GM21576 (cell line): Measurements from ENCODE around the gene GRID2.
A peak's percentile ranks its signal among the peaks of the same experiment; 100 is the strongest.

Experiments used
- ATAC-seq: cut with Tn5 transposase; IDR thresholded peaks from one replicate; pipeline ENCODE4 v1.9.1; 2021; ENCODE audit warnings: mild to moderate bottlenecking, moderate library complexity; ENCODE audit not compliant: unreplicated experiment

The GRID2 gene

DNA sequence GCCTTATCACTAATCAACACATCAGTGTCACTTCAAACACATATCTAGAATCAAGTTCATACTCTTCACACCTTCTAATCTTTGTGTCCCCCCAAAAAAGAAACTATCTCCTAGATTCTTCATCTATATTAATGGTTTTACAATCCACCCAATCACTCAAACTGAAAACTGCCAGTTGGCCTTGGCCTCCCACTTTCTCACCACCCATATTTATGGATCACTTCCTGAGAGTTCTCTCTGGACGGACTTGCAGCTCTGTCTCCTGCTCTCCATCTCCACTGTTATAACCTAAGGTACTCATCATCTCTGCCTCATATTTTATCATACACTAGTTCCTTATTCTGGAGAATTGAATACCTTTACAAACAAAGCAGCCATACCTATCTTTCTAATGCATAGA, 1418.7 kb downstream of the GRID2 start:
- no peak for ATAC-seq

DNA sequence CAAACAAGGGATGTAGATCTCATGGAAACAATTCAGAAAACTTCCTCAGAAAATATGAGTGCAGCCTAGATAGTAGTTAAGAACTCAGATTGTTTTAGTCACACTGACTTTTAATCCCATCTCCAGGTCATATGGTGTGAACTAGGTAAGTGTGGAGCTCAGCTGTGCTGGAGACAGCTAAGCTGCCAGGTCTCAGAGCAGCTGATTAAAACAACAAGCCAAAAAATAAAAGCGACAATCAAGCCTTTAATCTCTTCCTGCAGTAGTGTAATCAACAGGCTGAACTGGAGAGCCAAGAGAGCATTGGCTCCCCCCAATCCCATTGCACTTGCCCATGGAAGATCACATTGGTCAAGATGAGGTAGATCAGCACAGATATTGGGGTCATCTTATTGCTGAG, 1426.5 kb downstream of the GRID2 start:
- no peak for ATAC-seq

DNA sequence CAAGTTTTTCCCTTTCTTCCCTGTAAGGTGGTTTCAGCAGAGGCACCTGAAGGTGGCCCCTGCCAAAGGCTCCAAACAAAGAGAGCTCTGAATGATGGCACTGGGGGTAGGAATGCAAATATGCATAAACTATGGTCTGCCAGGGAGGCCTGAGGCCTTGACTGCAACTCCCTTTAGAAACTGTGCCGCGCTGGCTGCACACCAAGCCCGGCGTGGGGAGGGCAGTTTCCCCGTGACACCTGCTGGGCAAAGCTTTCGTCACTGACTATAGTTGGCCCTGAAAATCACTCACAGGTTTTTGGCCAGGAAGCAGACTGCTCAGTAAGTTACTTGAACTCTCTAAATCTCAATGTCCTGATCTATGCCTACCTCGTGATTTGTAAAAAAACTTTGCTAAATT, 1427.0 kb downstream of the GRID2 start:
- no peak for ATAC-seq

DNA sequence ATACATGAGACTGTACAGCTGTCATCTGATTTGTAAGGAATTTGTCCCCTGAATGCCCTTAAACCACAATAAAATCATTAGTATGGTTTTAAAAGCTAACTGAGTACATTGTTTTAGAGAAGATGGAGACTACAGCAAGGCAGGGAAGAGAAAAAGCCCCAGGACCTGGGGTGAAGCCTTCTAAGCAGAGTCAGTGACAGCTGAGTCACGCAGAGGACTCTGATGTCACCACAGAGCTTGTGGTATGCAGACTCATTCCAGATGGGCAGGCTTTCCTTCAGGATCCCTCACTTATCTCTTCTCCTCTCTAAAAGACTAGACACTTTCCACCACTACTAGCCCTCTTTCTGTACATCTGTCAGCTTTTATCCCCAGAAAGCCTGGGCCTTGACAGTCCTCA, 1427.7 kb downstream of the GRID2 start:
- no peak for ATAC-seq

DNA sequence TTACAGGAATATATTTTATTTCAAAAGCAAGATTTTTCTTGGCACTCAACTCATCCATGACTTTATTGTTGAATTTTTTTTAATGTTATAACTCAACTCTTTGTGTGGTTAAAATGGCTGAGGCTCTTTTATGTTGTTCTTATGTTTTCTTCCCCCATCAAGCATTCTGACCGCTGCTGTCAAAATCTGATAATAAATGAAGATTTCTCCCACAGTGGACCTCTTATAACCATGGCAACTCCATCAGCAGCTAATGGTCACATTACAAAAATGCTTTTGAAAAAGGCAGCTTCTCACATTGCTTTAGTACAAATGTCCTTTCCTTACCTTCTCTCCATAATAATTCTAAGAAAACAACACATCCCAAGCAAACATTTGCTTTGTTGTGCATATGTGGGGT, 1428.7 kb downstream of the GRID2 start:
- ATAC-seq: no peak

DNA sequence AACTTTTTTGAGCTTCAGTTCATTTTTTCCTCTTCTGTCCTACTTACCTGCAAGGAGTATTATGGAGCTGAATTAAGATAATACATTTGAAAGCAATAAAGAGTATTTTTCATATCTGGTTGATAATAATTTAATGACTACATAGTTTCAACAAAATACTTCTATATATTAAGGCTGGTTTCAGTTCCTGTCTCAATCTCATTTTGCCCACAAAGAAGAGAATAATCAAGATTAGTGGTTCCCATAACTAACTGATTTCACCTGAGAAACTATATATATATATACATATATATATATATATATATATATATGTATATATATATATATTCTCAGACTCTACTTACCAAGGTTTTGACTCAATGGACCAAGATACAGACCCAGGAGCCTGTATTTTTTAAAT, 1437.1 kb downstream of the GRID2 start:
- ATAC-seq: no peak

DNA sequence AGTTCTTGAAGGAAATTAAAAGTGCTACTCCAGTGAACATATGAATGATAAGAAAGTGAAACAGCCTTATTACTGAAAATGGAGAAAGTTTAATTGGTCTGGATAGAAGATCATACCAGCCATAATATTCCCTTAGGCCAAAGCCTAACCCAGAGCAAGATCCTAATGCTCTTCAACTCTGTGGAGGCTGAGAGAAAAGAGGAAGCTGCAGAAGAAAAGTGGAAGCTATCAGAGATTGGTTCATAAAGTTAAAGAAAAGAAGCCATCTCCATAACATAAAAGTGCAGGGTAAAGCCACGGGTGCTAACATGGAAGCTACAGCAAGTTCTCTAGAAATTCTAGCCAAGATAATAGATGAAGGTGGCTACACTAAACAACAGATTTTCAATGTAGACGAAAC, 1439.3 kb downstream of the GRID2 start:
- no peak for ATAC-seq

DNA sequence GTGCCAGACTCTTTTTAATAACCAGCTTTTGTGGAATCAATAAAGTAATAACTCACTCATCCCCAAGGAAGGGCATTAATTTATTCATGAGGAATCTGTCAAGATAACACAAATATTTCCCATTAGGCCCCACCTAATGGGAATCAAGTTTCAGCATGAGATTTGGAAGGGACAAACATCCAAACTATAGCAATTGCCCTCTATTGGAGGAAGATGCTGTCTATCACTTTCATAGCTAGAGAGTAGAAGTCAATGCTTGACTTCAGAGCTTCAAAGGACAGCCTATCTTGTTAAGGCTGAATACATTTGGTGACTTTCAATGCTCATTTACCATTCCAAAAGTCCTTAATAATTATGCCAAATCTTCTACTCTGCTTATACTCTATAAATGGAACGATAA, 1439.9 kb downstream of the GRID2 start:
- ATAC-seq: no peak

DNA sequence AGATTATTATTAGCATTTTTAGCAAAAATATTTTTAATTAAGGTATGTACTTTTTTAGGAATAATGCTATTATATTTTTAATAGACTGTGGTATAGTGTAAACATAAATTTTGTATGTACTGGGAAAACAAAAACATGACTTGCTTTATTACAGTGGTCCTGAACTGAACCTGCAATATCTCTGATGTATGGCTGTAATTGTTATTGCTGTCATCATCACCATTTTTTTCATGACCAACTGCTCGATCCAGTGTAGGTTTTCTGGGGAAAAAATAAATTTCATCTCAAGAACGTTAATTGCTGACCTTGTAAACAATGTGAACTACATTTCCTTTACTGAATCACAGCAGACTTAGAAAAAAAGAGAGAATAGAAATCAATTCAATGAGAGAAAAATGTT, 1441.2 kb downstream of the GRID2 start:
- ATAC-seq: no peak

DNA sequence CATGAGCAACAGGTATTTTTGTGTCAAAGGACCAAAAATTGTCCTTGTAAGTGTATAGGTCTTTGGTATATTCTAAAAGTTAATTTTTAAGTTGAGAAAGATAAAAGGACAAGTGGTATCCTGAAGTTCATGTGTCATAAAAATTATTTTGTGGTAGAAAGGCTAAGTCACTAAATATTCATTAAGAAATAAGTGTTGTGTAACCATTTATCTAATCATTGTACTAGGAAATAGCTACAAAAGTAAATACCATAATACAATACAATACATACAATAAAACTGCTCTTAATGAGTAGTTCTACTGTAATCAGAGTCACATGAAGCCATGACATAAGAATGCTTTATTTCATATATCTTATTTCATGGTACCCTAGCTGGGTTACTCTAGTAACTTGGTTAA, 1442.3 kb downstream of the GRID2 start:
- ATAC-seq: no peak

DNA sequence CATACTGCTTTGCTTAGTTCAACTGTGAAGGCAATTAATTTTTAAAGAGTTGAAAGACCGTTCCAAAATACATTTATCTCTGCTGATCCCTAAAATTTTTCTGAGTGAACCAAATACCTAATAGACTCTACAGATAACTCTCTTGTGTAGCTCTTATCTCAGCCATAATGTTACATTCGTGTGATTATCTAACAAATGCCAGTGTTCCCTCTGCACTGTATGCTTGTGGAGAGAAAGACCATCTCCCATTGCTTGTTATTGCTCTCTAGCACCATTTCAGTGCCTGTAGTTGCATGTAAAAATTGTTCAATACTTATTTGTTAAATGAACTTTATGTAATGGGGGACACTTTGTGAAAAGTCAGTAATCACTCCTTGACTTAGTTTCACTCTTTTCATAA, 1443.5 kb downstream of the GRID2 start:
- no peak for ATAC-seq

DNA sequence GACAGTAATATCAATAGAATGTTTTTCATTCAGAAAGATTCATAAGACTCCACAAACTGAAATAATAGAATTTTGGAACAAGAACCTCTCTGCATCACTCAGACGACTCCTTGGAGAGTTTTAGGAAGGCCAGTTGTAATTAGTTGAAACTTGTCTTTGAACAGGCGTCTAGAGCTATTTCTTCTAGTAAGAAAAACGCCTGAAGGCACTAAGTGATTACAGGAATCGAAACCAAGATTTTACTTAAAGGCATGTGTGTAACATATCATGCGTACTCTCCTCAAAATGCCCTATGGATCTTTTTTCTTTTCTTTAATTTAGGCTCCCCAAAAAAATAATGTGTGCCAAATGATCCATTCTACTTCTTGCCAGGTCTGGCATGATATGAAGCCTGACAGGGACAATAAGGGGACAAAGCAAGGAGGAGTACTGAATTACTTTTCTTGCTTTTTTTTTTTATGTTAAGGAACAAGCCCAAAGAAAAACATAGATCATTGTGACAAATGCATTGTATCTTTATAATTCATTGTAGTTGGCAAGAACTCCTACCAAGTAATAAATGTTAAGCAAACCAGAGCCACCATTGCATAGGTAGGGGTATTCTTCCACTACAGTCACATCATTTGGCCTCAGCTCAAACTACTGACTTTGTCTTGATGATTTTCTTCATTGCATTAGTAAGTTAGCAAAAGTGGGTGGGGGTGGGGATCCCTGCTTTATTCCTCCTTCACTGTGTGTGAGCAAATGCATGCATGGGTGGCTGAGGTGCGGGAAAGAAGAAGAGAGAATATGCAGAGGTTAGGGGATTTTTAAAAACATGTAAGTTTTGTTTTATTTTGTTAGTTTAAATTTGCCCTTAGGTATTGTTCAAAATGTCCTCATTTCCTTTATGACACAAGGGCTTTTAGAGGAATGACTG, 1444.9 kb downstream of the GRID2 start:
- peak; percentile 33 for ATAC-seq

DNA sequence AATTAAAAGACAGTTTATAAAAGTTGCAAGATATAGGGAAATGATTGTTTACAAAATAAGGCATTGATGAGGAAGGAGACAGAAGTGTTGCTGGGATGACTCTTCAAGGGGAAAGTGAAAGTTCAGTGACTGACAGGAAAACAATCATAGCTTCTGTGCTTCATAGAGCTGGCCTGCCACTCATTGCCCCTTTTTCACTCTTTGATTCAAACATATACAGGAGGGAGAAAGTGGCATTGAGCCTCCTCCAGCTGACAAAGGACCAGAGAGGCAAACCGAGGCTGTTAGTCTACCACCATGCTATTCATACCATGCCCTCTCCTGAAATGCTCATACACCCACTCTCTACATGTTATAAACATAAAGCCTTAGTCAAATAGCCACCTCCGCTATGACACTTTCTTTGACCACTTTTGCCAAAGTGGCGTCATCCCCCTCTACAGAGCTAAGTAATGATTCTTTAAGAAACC, 1445.6 kb downstream of the GRID2 start:
- ATAC-seq: peak; percentile 79

DNA sequence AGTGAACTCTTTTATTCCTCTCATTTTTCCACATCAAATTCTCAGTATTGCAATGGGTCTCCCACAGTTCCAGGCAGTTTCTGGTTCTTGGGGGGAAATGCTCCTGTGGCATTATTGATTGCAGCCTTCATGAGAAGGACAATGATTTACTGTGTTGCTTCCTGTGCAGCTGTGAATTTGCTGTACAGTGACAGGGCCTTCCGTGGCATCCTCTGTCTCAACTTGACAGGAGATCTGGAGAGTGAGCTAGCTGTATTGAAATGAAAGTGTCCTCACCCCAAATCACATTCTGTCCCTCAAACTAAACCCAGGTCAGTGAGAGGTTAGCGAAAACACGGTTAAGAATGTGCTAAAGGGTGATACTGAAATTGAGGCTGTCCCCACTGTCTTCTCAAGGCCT, 1447.6 kb downstream of the GRID2 start:
- no peak for ATAC-seq

DNA sequence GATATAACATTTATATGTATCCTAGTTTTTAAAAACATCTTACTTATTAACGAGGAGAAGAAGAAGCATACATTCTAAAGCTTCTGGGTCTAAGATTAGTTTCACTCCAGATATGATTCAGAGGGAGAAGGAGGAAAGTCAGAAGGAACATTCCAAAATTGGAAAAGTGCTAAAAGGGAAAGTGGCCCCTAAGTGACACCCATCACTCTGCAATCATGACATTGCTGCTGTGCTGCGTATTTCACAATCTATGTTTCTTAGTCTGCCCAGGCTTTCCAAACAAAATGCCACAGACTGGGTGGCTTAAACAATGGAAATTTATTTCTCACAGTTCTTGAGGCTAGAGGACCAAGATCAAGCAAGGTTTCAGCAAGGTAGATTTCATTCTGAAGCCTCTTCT, 1452.3 kb downstream of the GRID2 start:
- no peak for ATAC-seq

DNA sequence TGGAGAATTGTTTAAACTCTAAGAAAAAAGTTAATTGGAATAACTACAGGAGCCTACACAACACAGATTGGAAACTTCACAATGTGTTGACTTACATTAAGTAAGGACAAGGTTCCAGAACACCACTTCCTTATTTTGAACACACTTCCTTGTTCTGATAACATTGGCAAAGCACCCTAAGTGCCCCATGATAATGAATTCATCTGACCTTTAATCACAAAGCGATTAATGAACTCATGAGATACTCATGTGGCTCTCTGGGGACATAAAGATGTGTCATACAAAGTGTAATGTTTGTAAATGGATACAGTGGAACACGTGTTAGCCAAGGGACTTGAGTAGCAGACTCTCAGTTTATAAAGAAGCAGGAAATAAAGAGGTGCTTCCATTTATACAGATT, 1455.7 kb downstream of the GRID2 start:
- ATAC-seq: no peak

DNA sequence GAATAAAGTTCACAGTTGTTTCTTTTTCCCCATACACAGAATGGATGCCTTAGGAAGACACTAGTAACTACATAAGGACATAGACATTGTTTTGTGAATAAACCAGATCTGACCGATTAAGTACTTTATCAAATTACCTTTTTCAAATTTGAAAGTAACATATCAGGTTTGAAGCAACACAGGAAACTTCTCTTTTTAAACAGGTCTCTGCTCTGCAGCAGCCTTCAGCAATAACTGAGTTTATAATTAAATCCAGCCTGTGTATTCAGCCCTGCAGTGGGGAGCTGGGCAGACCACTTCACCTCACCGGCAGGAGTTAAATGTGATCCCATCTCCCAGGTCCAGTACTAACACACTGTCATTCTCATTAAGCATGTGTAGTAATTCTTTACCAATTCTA, 1456.5 kb downstream of the GRID2 start:
- ATAC-seq: no peak

DNA sequence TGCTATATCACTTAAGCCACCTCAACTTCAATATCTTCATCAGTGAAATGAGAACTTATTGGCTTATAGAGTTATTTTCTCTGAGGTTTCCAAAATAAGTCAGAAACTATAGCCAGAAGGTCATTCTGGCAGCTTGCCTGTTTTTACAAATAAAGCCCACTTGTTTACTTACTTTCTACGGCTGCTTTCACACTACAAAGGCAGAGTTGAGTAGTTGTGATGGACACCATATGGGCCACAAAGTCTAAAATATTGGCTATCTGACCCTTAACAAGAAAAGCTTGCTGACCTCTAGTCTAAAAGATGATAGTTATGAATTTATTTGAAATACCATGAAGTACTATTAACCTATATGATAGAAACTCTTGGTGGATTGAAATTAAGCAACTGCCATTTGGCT, 1457.5 kb downstream of the GRID2 start:
- no peak for ATAC-seq

DNA sequence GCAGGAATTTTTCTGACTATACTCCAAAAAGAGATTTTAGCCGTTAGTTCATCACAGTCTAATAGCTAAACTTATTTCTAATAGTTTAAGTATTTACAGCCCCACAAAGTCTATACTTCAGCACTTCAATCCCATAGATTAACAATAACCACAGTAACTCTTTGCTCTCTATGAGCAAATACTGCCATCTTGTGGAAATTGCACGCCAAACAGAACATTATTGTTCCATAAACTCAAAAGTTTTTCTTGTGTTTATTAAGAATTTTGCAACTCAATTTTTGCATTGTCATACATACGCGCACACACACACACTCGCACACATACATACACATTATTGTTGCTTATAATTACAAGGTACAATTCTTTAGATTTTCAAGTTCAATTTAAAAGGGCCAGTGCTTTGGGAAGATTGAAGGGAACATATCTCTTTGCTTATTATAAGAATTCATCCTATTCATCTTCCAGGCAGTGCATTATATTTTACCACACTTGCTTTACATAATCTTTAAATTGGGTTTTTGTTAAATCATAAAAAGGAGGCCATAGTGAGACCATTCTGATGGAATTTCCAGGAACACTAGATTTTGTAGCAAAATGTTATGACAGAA, 1461.0 kb downstream of the GRID2 start:
- peak; percentile 83 for ATAC-seq

DNA sequence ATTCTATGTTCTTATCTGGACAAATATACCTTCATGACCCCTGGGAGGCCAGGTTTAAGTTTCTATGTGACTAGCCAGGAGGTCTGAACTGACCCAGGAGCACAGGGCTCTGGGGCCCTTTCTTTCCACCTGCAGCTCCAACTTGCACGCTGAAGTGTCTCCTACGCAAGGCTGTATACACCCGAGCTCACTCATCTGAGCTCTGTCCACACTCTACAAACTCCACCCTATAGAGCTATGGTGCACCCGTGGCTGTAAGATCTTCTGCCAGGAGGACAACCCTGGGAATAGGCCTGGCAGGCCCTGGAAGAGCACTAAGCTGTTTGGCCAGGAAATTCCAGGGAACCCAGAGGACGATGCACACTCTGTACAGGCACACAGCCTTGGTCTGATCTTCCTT, 1464.2 kb downstream of the GRID2 start:
- no peak for ATAC-seq

DNA sequence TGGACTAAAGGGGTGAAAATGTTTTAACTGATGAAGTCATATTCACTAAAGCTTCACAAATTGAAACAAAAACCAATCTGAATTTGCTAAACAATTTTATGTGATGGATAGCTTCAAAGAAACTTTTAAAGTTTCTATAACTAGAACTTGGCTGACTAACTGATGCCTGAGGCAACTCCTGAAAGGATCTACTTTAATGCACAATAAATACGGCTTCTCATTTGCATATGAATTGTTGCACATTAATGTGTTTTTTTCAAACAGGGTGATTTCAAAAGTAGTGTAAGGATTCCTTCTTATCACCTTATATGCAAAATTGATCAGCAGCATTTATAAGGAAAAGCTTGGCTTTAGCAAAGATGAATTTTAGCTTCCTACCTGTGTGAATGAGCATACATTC, 1466.4 kb downstream of the GRID2 start:
- no peak for ATAC-seq

DNA sequence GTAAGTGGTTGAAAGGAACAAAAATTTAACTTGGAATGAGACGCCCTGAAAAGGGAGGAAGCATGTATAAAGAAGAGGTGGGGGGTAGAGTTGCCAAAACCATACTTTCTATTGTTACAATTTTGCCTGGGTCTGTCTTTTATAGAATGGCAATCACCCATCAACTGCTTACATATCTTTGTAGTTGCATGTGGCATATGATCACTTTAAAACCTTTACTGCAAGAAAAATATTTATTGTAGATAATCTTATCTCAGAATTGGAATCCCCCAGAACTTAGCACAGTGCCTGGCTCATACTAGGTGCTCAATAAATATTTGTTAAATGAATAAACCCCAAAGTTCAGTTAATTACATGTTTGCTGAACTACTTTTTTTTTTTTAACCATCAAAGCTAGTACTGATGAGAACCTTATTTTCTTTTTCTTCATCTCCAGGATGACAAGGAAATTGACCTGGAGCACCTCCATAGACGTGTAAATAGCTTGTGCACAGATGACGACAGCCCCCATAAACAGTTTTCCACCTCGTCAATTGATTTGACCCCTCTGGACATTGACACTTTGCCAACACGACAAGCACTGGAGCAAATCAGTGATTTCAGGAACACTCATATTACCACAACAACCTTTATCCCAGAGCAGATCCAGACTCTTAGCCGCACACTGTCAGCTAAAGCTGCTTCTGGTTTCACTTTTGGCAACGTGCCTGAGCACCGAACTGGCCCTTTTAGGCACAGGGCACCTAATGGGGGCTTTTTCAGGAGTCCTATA, 1468.1 kb downstream of the GRID2 start:
- ATAC-seq: no peak
